ENCODE data around the gene SEC16A.
A peak's percentile ranks its signal among the peaks of the same experiment; 100 is the strongest.

SEC16A gene

DNA sequence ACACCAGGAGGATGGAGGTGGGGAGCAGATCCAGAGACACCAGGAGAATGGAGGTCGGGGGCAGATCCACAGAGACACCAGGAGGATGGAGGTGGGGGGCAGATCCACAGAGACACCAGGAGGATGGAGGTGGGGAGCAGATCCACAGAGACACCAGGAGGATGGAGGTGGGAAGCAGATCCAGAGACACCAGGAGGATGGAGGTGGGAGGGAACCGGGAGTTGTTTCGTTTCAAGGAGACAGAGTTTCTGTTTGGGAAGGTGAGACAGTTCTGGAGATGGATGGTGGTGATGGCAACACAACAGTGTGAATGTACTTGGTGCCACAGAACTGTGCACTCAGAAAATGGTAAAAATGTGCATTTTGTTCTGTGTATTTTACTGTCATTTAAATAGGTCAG lies 34.2 kb downstream of the SEC16A start:
- Histone ChIP-seq H3K27ac (no peak overlapping the region), H3K4me3 (no peak overlapping the region)

DNA sequence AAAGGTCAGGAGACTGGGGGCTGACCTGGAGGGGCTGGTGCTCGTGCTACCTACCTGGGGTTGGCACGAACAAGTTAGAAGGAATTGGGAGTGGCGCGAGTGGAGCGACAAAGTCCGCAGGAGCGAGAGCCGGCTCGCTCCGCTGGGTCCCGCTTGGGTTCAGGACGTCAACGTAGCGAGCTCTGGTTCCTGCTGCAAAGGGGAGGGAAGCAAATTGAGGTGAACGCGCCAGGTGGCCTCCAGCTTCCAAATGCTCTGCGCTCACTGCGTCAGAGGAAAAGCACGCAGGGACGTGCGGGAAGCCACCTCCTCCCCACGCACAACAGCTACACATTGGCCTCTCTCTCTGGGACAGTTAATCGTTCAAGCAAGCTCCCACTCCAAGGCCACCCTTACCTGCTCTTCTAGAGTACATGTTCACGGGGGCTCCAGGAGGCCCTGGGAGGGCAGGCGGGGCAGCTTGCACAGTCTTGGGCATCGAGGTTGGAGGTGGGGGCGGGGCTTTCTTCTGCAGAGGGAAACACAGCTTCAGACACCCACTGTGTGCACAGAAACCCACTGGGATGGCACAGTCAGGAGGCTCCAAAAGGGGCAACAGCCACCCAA lies 35.6 kb downstream of the SEC16A start:
- Histone ChIP-seq H3K4me3 (no peak overlapping the region), H3K27ac (no peak overlapping the region)

DNA sequence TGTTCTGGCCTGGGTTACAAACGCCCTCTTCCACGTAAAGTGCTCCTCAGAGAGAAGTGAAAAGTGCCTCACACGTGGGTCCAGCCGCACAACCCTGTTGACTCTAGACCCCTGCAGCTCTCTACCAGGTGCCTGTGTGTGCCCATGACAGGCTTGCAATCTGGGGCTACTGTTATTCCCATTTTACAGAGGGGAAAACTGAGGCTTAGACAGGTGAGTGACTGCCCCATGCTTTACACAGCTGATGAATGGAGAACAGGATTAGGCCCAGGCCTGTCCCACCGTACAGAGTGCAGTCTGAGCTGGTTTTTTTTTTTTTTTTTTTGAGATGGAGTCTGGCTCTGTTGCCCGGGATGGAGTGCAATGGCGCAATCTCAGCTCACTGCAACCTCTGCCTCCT lies 37.0 kb downstream of the SEC16A start:
- H3K27ac ChIP-seq, result no peak overlapping the region
- H3K4me3 ChIP-seq, result no peak overlapping the region

DNA sequence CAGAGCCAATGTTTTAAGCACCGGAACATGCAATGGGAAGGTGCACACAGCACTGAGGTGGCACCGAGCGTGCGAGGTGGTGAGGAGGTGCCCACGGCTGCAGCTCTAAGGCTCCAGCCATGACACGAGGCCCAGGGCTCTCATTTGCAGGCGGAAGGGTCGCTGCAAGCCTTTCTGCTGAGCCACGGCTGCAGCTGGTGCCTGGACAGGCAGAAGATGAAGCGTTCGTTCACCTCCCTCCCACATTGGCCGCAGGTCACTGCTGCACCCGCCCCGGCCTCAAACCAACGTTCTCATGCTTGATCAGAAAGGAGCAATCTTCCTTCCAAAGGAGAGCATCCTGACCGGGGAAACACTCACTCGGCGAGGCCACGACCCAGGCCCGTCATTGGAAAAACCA lies 38.7 kb downstream of the SEC16A start:
- Histone ChIP-seq H3K27ac (no peak overlapping the region), H3K4me3 (no peak overlapping the region)

DNA sequence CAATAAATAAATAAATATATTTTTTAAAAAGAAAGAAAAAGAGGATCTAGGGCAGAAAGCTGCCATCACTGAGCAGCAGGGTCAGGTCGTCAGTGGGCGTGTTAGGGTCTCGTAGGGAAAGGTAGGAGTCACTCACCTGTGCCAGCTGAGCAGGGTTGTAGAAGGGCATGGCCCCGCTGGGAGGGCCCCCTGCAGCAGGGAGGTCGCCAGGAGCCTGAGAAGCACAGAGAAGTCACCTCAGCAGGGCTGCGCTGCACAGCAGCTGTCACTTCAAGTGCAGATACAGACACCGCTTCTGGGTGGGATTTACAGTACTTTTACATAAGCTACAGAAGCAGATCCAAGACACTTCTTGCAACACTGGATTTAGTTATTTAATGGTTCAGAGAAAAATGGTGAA lies 39.2 kb downstream of the SEC16A start:
- no peak overlapping the region for H3K4me3 ChIP-seq
- no peak overlapping the region for H3K27ac ChIP-seq

DNA sequence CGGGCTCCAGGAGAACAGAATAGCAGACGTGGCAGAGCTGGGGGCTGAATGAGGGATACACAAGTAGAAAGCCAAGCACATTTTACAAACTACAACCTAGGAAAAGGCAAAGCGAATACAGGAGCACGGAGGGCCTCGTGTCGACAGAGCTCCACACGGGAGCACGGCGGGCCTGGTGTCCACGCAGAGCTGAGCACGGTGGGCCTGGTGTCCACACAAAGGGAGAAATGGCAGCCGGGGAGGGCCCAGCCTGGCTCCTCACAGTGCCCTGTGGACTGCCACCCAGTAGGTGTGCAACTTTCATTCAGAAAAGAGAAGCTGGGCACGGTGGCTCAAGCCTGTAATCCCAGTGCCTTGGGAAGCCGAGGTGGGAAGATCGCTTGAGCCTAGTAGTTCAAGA lies 39.8 kb downstream of the SEC16A start:
- Histone ChIP-seq H3K4me3 (no peak overlapping the region), H3K27ac (no peak overlapping the region)

DNA sequence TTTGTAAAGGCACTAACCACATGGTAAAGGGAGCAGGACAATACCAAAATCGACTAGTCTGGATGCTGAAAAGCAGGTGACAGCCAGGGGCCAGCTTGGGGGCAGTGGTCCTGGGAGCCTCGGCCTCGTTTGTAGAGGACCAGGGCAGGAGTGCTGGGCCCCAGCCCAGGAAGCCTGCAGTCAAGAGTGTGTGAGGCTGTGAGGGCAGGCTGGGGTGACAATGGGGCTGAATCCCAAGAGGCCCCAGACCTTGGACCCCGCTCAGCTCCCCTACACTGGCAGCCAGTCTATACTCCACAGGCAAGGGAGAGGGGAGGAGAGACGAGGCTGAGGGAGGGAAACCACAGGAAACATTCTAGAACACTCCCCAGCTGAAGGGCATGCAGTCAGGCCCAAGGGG lies 40.6 kb downstream of the SEC16A start:
- H3K27ac ChIP-seq, result no peak overlapping the region
- no peak overlapping the region for H3K4me3 ChIP-seq

DNA sequence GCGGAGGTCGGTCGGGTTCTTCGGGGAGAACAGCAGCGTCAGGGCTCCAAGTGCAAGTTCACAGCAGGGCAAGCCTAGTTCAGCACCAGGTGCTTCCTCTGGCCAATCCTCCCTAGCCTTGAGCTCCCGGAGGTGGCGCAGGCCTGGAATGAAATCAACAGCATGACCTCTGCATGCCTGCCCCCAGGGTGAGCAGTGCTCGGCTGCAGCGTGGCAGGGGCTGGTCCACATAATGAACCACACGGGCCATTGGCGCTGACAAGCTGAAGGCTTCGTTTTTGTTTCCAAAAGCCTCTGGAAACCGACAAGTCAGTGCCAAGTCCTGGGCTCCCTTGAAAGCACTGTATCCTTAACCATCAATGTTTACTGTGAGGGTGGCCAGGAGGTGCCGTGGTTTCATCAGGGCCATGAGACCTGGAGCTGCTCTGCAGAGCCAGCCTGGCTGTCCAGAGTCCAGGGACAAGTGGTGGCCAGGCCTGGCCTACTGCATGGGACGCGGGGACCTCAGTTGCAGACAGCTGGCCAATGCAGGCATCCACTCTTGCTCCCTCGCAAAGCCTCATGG lies 41.1 kb downstream of the SEC16A start:
- Histone ChIP-seq H3K4me3 (no peak overlapping the region), H3K27ac (no peak overlapping the region)

DNA sequence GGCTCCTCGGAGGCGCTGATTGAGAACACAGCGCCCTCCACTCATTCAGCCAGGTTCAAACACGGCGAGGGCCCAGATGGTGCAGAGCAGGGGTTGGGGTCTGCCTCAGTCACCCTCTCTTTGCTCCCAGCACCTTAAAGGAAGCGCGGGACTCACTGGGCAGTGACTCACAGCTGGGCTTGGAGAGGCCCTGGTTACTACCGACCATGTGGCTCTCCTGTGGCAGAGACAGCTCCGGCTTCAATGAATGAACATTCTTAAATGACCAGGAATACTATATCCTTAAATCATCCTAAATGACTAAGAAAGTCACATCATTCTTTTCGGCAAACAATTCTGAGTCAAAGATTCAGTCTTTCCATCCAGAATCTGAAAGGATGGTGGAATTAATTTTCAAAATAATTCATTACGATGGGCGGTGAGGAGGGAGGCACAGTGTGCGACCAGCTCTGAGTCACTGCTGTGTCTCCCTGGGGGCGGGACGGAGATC lies 41.6 kb downstream of the SEC16A start:
- Histone ChIP-seq H3K4me3 (no peak overlapping the region), H3K27ac (no peak overlapping the region)

DNA sequence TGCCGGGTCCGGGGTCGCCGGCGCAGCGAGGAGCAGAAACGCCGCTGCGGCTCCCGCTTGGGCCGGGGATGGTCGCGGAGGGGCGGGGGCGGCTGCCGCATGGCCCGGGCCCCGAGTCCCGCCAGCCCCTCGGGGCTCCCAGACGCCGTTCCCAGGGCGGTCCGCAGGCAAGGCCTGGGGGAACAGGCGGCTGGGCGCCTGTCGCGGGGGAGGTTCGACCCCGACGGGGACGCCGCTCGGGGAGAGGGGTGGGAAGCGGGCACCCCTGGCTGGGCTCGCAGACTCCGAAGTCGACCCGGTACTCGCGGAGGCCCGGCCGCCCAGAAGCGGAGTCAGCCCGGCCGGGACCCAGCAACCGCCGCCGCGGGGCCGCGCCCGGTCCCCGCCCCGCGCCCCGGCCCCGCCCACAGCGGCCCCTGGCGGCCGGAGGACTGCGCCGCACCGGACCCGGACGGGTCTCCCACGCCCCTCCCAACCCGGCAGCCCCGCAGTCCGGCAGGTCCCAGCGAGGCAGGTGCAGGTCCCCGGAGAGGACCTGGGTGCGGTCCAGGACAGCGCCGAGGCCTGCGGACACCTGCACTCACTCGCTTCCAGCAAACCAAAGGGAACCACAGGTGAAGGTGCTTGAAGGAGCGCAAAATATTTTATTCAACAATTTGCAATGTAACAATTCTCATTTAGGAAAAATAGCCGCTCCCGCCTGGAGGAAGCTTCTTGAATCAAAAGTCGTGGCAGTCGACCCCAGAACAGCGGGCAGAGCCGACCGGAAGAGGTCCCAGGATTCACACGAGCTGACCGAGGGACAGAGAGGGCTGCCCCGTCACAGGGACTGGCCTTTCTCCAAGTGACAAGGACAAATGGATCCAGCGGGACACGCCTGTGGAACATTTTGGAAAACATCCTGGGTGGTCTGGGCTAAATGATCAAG lies 43.1 kb downstream of the SEC16A start, which contains the start of gene INPP5E:
Gene INPP5E, minus strand, starts transcription at position 365 of the 928 bp plus-strand sequence. CDS start 426 bp downstream, outside the sequence.
- peak within 1 kb of the TSS; percentile 70 to 96 (median 89) for H3K27ac ChIP-seq

DNA sequence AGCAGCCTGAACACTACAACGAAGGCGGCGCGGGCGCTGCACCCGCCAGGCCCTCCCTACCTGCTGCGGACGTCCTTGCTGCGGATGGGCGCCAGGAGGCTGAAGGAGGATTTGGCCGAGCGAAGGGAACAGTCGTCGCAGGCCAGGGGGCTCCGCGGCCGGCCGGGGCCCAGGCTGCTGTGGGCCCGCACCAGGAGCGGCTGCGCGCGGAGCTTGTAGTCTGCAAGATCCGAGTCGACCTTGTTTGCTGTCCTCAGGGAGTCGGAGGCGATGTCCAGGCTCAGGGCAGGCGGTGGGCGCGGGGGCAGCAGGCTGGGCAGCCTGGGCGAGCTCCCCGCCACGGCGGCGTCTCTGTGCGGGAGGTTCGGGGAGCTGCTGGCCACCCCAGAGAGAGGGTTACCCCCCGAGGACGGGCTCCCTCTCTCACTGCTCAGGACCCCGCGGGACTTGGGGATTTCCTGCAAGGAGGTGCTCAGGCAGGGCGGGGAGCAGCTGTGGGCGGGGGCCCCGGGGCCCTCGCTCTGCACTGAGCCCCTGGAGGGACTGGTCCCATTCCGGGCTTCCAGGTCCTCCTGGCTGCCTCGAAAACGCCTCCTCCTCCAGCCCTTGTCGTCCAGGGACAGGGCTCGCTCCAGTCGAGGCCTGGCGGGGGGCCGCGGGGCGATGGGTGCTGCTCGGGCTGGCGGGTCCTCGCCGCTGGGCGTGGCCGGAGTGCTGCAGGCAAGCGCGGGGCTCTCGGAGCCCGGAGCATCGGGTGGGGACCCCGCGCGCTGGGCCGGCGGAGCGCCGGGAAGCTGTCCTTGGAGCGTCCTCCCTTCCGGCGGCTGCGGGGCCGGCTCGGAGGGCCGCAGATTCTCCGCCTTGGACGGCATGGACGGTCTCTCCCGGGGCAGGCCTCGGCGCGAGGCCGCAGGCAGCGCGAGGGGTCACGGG lies 44.0 kb downstream of the SEC16A start:
- H3K4me3 ChIP-seq, result peak overlapping the region; percentile 72 to 99 (median 97)
- H3K27ac ChIP-seq, result peak overlapping the region; percentile 70 to 96 (median 89)

More for the DNA sequence above, 43.1 kb downstream of the SEC16A start, which contains the start of gene INPP5E:
- H3K4me3 ChIP-seq, result peak within 1 kb of the TSS; percentile 72 to 99 (median 97)

DNA sequence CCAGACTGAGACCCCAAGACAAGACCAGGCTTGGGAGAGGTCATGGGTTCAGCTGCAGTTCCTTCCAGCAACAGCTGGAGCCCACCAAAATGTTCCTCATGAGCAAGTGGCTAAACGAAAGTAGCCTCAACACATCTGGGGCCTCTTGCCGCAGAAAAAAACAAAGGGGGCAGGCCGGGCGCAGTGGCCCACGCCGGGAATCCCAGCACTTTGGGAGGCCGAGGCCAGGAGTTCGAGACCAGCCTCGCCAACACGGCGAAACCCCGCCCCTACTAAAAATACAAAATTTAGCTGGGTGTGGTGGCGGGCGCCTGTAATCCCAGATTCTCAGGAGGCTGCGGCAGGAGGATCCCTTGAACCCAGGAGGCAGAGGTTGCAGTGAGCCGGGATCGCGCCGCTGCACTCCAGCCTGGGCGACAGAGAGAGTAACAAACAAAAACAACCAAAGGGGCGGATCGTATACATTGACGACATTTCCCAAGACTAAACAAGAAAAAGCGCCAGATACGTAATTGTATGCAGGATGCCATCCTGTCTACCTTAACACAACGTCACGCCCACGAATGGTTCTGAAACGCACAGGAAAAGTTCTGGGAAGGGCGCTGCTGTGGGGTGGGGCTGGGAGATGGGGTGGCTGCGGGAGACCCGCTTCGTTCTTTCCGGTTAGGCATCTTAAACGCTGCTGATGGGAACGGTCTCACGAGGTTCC lies 44.8 kb downstream of the SEC16A start:
- Histone ChIP-seq H3K27ac (peak overlapping the region in 14 of 21 experiments; percentile 76 to 96 (median 90)), H3K4me3 (peak overlapping the region; percentile 72 to 99 (median 97))

DNA sequence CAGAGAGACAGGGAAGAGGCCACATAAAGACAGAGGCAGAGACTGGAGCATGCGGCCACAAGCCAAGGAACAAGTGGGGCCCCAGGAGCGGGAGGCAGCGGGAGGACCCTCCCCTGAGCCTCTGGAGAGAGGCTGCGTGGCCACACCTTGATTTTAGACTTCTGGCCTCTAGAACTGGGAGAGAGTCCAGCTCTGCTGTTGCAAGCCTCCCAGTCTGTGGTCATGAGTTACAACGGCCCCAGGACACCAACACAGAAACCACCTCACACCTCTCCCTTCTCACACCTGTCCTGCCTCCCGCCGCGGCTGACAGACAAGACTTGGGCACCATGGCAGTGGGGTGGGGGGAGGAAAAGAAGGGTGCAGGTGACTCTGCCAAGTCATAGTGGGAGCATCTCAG lies 45.4 kb downstream of the SEC16A start:
- Histone ChIP-seq H3K27ac (peak overlapping the region in 6 of 21 experiments; percentile 11 to 96 (median 70)), H3K4me3 (peak overlapping the region in 2 of 7 experiments; percentile 72 to 97)

DNA sequence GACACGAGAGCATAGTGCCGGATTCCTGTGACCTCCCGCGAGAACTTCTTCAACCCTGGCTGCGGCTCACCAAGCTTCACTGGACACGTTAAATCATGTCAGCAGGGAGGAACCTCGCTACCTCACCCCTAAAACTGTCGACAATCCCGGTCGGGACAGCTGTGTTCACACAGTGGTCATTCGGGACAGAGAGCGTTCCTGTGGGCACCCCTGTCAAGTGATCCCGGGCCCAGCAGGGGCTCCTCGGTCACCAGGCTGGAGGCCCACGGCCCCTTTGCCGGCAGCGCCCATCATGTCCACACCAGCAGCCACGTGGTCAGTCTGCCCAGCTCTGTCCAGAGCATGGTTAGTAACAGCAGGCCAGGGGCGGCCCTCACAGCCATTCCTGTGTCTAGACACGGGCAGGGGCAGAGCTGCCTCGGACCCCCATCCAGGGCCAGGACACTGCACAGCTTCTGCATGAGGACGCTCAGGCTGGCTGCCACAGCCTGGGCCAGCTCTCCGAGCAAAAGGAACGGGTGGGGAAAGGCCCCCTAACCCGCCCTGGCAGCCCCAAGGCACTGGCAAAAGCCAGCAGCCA lies 46.7 kb downstream of the SEC16A start:
- Histone ChIP-seq H3K27ac (no peak overlapping the region), H3K4me3 (no peak overlapping the region)

DNA sequence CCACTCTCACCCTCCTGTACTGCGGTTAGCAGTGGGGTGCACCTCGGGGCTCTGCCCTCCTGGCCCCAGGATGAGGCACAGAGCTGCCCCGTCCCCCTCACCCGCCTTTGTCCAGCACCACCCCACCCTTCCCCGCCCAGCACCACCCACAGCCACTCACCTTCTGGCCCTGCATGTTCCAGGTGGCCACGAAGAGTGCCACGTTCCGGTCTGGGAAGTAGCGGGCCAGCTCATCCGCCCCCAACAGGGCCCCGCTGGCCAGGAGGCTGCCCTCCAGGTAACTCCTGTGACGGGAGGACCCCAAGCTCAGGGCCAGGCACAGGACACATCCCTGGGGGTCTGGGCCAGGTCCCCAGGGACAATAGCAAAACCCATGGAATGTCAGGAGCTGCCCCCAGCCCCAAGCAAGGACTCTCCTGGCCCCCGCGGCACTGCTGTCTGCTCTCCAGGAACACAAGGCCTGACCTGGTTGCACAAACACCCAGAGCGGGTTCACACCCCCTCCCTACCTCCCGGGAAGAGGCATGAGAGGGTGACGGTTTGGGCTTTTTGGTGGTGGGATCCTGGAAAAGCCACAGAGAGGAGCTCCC lies 48.2 kb downstream of the SEC16A start:
- Histone ChIP-seq H3K4me3 (no peak overlapping the region), H3K27ac (no peak overlapping the region)

DNA sequence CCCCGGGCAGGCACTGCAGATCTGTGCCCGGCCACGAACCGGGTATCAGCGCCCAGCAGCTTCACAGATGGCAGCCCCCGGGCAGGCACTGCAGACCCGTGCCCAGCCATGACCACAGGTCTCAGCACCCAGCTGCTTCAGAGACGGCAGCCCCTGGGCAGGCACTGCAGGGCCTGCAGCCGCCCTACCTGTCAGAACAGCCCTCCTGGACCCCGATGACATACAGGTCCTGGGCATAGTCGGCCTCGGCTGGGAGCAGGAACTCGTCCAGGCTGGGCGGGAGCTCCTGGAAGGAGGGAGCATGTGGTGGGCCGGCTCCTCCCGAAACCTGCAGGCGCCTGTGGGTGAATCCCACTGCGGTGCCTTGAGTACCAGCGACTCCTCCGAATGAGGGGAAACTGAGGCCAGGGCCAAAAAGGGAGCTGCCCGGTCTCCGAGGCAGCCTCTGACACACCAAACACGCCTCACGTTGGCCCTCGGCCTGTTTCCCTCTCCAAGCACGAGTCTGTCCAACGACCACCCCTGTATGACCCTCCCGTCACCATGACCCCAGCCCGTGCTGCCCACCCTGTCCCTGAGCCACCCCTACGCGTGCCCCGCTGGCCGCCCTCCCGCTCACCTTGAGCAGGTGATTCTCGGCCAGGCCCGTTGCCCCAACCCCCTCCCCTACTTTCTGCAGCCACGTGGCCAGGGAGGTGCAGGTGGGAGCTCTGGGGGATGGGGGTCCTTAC lies 48.8 kb downstream of the SEC16A start:
- Histone ChIP-seq H3K27ac (no peak overlapping the region), H3K4me3 (no peak overlapping the region)

DNA sequence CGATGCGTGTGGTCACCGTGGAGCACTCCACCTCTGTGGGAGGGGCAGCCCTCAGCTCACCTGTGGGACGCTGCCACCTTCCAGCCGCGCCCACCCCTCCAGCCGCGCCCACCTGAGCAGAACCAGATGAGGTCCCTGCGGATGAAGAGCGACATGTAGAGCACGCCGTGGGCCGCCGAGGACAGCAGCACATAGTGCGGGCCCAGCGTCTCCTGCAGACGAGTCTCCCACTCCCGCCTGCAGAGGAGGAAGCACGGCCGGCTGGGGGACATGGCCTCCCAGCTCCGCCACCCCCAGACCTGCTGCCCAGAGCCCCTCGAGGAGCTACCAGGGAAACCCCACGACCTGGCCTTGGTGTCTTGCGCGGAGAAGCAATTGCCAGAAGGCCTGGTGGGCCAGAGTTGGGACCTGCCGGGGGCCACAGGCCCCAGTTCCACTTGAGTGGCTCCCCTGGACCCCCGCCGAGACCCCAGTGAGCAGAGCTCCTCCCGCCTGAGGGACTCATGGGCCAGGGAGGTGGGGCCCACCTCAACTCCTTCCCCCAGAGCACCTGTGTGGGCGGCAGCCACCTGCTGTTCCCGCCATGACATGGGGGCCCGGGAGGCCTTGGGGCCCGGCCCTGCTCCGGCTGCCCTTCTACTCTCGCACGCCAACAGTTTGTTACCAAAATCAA lies 49.7 kb downstream of the SEC16A start:
- Histone ChIP-seq H3K4me3 (no peak overlapping the region), H3K27ac (no peak overlapping the region)
